HepG2 (cell line): ENCODE results near the gene ANKRD49. TPM values are rescaled to one million over a fixed set of nuclear protein-coding genes. Genes with fewer than 3 reads are reported as not detected.

Source experiments
- AGO1 ChIP-seq: fragments of 200-400 bp; formaldehyde crosslinking; IDR thresholded peaks from 2 replicates; pipeline ENCODE4 v1.6.1; 2017; ENCODE audit warnings: mild to moderate bottlenecking, low read depth, low read length, moderate library complexity; ENCODE audit not compliant: poor library complexity, severe bottlenecking
- DMAP1 ChIP-seq: IDR thresholded peaks from 2 replicates; pipeline ENCODE4 v1.6.1; 2016
- ESRRA ChIP-seq: sonication (generic); formaldehyde crosslinking; IDR thresholded peaks from 2 replicates; pipeline ENCODE4 v1.5.1; 2020; ENCODE audit warnings: mild to moderate bottlenecking, low read depth, missing genetic modification reagents
- FOXA1 ChIP-seq, 2 experiments: fragments of 450-650 bp in 1 of 2; sonication (generic) in 1 of 2; formaldehyde crosslinking in 1 of 2; IDR thresholded peaks; 2 replicates each; pipeline versions ENCODE4 v1.4.0 to v1.6.1; 2016 to 2020; ENCODE audit warnings: missing genetic modification reagents in 1 of 2
- GLI4 ChIP-seq: sonication (generic); formaldehyde crosslinking; IDR thresholded peaks from 2 replicates; pipeline ENCODE4 v1.5.1; 2020; ENCODE audit warnings: missing genetic modification reagents, mild to moderate bottlenecking, moderate library complexity, borderline replicate concordance
- KDM3A ChIP-seq: IDR thresholded peaks from 2 replicates; pipeline ENCODE4 v1.6.1; 2018; ENCODE audit warnings: low read depth, missing compliant biosample characterization
- MTA3 ChIP-seq: sonication (generic); formaldehyde crosslinking; IDR thresholded peaks from 2 replicates; pipeline ENCODE4 v1.4.0; 2020; ENCODE audit warnings: missing genetic modification reagents
- MXI1 ChIP-seq: IDR thresholded peaks from 3 replicates; pipeline ENCODE4 v1.6.1; 2012; ENCODE audit warnings: low read depth, low read length, inconsistent platforms, borderline replicate concordance
- REXO4 ChIP-seq: sonication (generic); formaldehyde crosslinking; IDR thresholded peaks from 2 replicates; pipeline ENCODE4 v1.8.0; 2022; ENCODE audit warnings: missing genetic modification reagents, mild to moderate bottlenecking, borderline replicate concordance
- SMARCE1 ChIP-seq: fragments of 450-650 bp; IDR thresholded peaks from 2 replicates; pipeline ENCODE4 v1.6.1; 2017; ENCODE audit warnings: borderline replicate concordance
- SMC3 ChIP-seq: IDR thresholded peaks from 2 replicates; pipeline ENCODE4 v1.6.1; 2011; ENCODE audit warnings: low read length, improper control_type of control experiment
- SP2 ChIP-seq: sonication (generic); formaldehyde crosslinking; IDR thresholded peaks from 2 replicates; pipeline ENCODE4 v1.5.1; 2020; ENCODE audit warnings: mild to moderate bottlenecking, missing genetic modification reagents
- SP5 ChIP-seq: IDR thresholded peaks from 2 replicates; pipeline ENCODE4 v1.6.1; 2016; ENCODE audit warnings: low read depth, borderline replicate concordance
- STAT5B ChIP-seq: sonication (generic); formaldehyde crosslinking; IDR thresholded peaks from 2 replicates; pipeline ENCODE4 v1.4.0; 2020; ENCODE audit warnings: missing genetic modification reagents
- TAF1 ChIP-seq: sonication (generic); formaldehyde crosslinking; IDR thresholded peaks from 2 replicates; pipeline ENCODE4 v1.4.0; 2020; ENCODE audit warnings: missing genetic modification reagents
- ZBTB3 ChIP-seq: sonication (generic); formaldehyde crosslinking; IDR thresholded peaks from 2 replicates; pipeline ENCODE4 v1.4.0; 2020; ENCODE audit warnings: low read depth, mild to moderate bottlenecking, moderate library complexity, missing genetic modification reagents, borderline replicate concordance
- ZNF101 ChIP-seq: sonication (generic); formaldehyde crosslinking; IDR thresholded peaks from 2 replicates; pipeline ENCODE4 v1.4.0; 2020; ENCODE audit warnings: mild to moderate bottlenecking, low read depth, missing genetic modification reagents, borderline replicate concordance
- ZNF292 ChIP-seq: sonication (generic); formaldehyde crosslinking; IDR thresholded peaks from 2 replicates; pipeline ENCODE4 v1.8.1; 2022; ENCODE audit warnings: mild to moderate bottlenecking, low read depth, missing genetic modification reagents, borderline replicate concordance
- ZNF567 ChIP-seq: sonication (generic); formaldehyde crosslinking; IDR thresholded peaks from 2 replicates; pipeline ENCODE4 v1.8.1; 2023; ENCODE audit warnings: mild to moderate bottlenecking, missing genetic modification reagents, borderline replicate concordance
- ZNF577 ChIP-seq: sonication (generic); formaldehyde crosslinking; IDR thresholded peaks from 2 replicates; pipeline ENCODE4 v1.4.0; 2020; ENCODE audit warnings: mild to moderate bottlenecking, low read depth, missing genetic modification reagents, borderline replicate concordance
- ZNF607 ChIP-seq: sonication (generic); formaldehyde crosslinking; IDR thresholded peaks from 2 replicates; pipeline ENCODE4 v1.5.1; 2020; ENCODE audit warnings: missing genetic modification reagents, mild to moderate bottlenecking, borderline replicate concordance
- ZSCAN30 ChIP-seq: sonication (generic); formaldehyde crosslinking; IDR thresholded peaks from 2 replicates; pipeline ENCODE4 v1.5.0; 2020; ENCODE audit warnings: mild to moderate bottlenecking, missing genetic modification reagents
- polyA plus RNA-seq, 8 experiments: library from polyadenylated mRNA; depleted of rRNA in 3 of 8; stranded (reverse) in 7 of 8; unstranded in 1 of 8; fragments of >200 nt; fragmentation: Illumina TruSeq in 4 of 8; extraction: Trizol in 4 of 8; gene quantifications; 2 replicates each; pipeline versions ENCODE4 v1.2.1 to v1.2.3, GENCODE V29; 2011 to 2016; ENCODE audit warnings: low read depth in 4 of 8, missing spikeins in 1 of 8, mixed read lengths in 1 of 8; ENCODE audit not compliant: insufficient read depth in 1 of 8
- total RNA-seq, 5 experiments: library from RNA; depleted of rRNA; stranded (reverse); fragments of >200 nt; fragmentation: Illumina TruSeq; extraction: Trizol; gene quantifications; 2 replicates each; pipeline ENCODE4 v1.2.3, GENCODE V29; 2016; ENCODE audit warnings: low read depth in 1 of 5
- TF ChIP-seq, protein P1 (sequence below): sonication (generic); formaldehyde crosslinking; IDR thresholded peaks from 2 replicates; pipeline ENCODE4 v1.5.0; 2020; ENCODE audit warnings: mild to moderate bottlenecking, missing genetic modification reagents, borderline replicate concordance
- TF ChIP-seq, protein P2 (sequence below): sonication (generic); formaldehyde crosslinking; conservative IDR thresholded peaks from 2 replicates; pipeline ENCODE4 v1.8.0; 2022; ENCODE audit warnings: missing genetic modification reagents
- TF ChIP-seq, protein P3 (sequence below): IDR thresholded peaks from 2 replicates; pipeline ENCODE4 v1.6.1; 2016; ENCODE audit warnings: mild to moderate bottlenecking

ANKRD49 gene
- total and polyA plus RNA-seq, 2 of the 13 experiments (the other 11 are each of a cell fraction or from before 2014, with no cell fraction given): 14.2 to 14.3 TPM

DNA sequence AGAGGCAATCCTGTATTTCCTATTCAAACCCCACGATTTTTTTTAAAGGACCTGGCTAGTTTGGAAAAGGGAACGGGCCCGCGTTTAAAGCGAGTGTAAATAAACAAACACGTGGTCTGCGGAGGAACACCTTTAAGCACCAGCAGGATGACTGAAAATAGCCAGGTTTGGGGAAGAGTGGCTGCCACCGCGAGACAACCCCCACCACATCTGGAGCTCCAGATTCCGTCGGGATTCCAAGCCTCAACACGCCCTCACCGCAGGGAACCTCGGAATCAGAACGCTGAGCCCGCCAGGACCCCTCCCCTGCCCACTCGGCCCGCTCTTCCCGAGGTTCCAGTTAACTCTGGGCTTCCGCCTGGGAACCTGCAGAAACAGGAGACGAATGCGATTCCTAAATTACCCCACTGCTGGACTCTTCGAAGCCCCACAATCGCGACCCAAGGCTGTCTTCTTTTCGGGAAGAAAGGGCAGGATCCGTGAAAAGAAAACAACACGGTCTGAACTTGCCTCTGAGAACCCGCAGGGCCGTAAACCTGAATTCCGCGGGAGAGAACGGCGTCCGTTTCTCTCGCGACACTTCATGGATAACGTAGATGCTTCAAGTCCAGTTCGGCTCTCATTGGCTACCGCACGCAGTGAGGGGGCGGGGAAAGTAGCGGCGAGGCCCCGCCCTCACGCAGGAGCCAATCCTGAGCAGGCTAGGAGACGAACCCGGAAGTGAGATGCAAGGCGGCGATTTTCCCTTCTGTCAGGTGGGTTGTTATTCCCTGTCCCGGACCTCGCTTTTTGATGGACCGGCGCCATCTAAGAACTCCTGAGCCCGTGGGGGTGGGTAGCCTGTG, at the start of gene ANKRD49, which contains the start of gene MRE11 (continued):
- TF ChIP-seq FOXA1 (IDR thresholded peaks at IDR 0.05) (no peak), FOXA1 (CRISPR knock-in tag; IDR thresholded peaks at IDR 0.05) (no peak), STAT5B (CRISPR knock-in tag) (no peak), DMAP1 (peak; percentile 72), KDM3A (CRISPR knock-in tag) (no peak; the same call in 1 of the 2 replicates), SP5 (peak; percentile 72; the same call in 1 of the 2 replicates), ZNF567 (CRISPR knock-in tag) (peak; percentile 36; the same call in 1 of the 2 replicates), ZNF577 (CRISPR knock-in tag) (no peak), MTA3 (no peak), AGO1 (peak; percentile 38), ZNF292 (CRISPR knock-in tag) (no peak), SMC3 (no peak), REXO4 (CRISPR knock-in tag) (no peak), ZNF607 (CRISPR knock-in tag) (0 out of 2 replicates have a peak, but pooled peaks have one; percentile 60), ZNF101 (CRISPR knock-in tag) (no peak), ZBTB3 (CRISPR knock-in tag) (no peak), SP2 (CRISPR knock-in tag) (peak; percentile 79), TAF1 (CRISPR knock-in tag) (peak; percentile 53; the same call in 1 of the 2 replicates), MXI1 (peak; percentile 57; the same call in 1 of the 3 replicates), ZSCAN30 (CRISPR knock-in tag) (no peak), GLI4 (CRISPR knock-in tag) (peak; percentile 67; the same call in 1 of the 2 replicates), ESRRA (CRISPR knock-in tag) (no peak), SMARCE1 (no peak)
- TF ChIP-seq, protein P1, sequence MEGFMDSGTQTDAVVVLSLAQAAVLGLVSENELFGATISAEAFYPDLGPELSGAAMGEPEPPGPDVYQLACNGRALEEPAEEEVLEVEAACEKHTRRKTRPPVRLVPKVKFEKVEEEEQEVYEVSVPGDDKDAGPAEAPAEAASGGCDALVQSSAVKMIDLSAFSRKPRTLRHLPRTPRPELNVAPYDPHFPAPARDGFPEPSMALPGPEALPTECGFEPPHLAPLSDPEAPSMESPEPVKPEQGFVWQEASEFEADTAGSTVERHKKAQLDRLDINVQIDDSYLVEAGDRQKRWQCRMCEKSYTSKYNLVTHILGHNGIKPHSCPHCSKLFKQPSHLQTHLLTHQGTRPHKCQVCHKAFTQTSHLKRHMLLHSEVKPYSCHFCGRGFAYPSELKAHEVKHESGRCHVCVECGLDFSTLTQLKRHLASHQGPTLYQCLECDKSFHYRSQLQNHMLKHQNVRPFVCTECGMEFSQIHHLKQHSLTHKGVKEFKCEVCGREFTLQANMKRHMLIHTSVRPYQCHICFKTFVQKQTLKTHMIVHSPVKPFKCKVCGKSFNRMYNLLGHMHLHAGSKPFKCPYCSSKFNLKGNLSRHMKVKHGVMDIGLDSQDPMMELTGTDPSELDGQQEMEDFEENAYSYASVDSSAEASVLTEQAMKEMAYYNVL (CRISPR knock-in tag): no peak
- TF ChIP-seq, protein P2, sequence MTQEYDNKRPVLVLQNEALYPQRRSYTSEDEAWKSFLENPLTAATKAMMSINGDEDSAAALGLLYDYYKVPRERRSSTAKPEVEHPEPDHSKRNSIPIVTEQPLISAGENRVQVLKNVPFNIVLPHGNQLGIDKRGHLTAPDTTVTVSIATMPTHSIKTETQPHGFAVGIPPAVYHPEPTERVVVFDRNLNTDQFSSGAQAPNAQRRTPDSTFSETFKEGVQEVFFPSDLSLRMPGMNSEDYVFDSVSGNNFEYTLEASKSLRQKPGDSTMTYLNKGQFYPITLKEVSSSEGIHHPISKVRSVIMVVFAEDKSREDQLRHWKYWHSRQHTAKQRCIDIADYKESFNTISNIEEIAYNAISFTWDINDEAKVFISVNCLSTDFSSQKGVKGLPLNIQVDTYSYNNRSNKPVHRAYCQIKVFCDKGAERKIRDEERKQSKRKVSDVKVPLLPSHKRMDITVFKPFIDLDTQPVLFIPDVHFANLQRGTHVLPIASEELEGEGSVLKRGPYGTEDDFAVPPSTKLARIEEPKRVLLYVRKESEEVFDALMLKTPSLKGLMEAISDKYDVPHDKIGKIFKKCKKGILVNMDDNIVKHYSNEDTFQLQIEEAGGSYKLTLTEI (CRISPR knock-in tag): no peak
- TF ChIP-seq, protein P3, sequence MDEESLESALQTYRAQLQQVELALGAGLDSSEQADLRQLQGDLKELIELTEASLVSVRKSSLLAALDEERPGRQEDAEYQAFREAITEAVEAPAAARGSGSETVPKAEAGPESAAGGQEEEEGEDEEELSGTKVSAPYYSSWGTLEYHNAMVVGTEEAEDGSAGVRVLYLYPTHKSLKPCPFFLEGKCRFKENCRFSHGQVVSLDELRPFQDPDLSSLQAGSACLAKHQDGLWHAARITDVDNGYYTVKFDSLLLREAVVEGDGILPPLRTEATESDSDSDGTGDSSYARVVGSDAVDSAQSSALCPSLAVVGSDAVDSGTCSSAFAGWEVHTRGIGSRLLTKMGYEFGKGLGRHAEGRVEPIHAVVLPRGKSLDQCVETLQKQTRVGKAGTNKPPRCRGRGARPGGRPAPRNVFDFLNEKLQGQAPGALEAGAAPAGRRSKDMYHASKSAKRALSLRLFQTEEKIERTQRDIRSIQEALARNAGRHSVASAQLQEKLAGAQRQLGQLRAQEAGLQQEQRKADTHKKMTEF (CRISPR knock-in tag): peak; percentile 62
